Measurements from ENCODE around the gene FAM234B.

FAM234B gene

DNA sequence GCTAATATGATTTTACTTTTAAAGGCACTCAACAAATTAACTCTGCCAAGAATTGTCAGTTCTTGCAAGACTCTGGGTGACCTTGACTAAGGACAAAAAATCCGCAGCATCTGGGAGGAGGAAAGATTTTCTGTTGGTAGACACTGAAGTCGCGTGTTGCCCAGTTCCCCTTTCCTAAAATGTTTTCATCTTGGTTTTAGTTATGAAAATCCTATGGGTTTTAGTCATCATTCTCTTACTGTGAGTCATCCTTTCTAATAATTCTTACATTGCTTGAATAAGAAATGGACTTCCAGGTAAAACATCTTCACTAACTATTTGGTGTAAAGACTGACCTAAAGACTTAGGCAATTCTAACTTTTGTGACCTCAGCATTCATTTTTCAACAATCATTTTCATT, 50.2 kb downstream of the FAM234B start:
- DNase-seq: no peak

DNA sequence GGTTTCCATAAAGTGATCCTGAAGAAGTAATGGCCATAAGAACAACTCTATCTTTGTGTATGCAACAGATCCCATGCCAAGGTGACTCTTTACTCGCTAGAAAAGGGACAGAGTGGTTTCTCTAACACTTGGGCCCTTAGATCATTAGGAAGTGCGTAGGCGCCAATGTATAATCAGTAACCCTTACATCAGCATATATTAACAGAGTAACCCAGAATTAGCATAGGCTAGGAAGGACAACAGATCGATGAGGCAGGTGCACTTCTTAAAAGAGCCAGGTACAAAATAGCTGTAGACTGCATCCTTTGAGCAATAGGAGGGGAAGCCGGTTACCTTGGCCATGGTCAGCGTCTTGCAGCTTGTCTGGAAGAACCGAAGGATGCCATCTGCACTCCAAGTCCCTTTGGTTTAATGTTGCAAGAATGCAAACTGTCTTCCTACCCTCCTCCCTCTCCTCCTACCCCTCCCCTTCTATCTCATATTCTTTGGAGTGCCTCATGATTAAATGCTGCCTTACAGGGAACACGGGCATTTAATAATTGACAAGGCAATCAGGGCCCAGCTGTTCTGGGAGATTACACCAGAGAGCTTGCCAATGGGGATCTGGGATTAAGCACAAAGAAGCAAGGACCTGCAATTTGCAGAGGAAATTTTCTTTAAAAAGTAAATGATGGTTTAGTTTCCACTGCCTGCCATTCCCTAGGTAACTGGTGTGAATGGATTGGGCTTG, 51.2 kb downstream of the FAM234B start:
- no peak for DNase-seq

DNA sequence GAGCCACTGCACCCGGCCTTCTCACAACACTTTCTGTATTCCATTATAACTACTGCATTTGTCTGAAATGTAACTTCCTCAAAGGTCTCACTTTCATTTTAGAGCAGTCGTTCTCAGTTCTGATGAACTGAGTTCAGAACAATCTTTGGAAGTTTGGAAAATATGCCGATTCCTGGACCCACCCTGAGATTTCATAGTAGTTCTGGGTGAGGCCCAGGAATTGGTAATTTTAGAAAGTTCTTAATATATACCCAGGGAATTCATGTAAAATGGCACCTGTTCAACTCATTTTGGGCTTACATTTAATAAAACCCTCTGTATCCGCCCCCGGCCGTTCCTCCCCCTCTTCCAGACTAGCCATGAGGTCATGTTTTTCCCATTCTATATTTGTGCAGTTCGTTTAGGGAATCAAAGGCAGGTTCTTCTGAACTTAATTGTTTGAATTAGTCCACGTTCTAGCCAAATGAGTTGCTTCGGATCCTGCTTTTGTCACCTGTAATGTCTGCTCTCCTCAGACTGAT, 53.4 kb downstream of the FAM234B start:
- no peak for DNase-seq

DNA sequence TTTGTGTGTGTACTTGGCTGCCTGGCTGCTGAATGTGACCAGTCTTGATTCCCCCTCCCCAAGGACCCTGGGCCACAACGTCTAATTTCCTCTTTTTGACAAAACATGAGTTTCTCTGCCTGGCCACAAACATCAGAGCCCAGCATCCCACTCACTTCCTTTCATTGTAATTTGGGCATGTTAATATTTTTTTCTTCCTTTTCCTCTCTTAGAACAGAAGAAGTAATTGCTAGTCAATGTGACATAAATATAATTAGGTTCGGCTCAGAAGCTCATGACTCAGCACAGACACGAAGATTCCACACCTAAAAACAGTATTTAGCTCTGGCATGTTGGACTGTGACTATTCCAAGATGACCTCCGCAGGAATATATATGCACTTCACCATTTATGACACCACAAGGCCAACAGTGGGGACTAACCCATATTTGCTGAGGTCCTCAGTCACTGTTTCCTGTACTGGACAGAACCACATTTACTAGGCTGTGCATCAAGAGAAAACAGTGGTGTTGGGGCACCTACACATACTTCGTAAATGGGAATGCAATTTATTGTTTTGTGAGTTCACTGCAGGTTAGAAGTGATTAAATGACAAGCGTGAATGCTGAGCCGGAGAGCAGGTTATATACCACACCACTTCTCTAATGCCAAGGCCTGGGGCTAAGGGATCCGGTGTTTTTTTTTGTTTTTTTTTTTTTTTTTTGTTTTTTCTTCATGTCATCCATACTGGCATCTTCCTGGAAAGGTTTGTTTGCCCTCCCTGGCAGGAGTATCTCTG, 55.1 kb downstream of the FAM234B start:
- DNase-seq: no peak

DNA sequence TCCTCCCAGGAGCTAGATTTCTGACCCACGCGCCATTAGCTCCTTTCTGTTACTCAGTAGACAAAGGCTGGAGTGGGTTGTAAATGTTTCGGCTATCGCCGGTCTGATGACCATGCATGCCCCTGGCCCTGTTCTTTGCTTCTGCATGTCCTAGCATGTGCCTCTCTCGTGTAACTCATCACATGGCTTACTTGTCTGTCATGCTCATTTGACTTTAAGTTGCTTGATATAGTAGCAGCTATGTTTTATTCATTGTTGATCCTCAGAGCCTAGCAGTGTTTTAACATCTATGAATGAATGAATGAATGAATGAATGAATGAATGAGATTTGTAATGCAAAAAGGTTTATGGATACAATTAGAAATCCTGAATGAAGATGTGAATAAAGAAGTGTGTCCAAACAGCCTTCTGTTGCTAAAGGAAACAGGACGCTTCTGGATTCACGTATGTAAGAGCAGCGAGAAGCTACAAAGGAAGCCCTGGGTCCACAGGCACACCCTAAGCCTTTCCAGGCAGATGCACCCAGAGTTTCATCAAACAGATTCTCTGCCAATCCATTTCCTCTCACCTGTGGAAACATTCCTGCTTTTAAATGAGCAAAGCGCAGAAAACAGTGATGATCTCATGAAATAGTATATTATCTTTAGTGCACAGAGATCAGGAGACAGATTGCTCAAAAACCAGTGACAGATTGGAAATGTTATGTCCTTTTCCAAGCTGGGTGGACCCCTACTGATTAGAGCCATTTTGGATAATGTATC, 55.8 kb downstream of the FAM234B start:
- no peak for DNase-seq

DNA sequence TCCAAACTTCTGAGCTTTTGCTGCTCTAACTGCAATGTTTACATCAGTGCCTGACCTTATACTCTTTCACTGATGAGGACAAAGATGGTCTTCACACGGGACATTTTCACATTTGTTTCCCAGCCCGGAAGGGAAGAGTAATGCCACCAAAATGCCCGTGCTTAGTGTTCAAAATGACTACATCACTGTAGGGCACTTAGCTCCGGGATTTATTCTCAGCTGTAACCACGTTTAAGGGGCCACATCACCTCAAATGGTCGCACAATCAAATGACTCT, 56.4 kb downstream of the FAM234B start:
- DNase-seq: no peak

DNA sequence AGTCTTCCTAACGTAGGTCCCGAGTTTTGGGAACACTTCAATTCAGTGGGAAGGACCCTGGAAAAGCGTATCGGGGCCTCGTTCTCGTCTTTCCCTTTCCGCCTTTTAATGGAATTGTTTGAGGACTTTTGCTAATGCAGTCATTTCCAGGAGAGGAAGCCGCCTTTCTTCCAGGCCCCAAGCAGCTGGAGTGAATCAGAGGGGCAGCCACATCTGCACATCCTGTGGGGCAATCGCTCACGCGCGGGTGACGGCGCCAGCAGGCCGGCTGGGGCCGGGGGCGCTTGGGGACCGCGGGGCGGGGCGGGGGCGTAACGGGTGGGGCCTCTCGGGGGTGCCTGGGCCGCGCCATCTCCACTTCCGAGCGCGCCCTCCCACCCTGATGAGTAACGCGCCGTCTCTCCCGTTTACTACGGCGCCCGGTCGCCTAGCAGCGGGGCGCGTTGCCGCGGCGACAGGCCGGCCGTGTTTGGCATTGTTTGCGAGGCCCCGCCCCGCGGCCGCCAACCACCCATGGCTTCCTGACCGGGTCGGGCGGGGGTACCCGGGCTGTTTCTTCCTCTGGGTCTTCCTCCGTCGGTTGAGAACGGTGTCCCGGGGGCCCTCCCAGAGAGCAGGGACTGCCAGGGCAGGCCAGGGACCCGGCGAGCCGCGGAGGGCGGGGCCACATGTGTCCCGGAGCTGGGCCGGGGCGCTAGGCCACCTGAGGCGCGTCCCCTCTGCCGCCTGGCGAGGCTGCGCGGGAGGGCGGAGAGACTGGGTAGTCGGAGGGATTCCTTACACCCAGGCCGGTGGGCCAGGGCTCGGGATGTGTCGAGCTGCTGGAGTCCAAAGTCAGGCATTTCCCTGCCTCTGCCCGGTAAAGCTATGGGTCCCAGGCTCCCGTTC, 56.9 kb downstream of the FAM234B start:
- peak; percentile 77 for DNase-seq

DNA sequence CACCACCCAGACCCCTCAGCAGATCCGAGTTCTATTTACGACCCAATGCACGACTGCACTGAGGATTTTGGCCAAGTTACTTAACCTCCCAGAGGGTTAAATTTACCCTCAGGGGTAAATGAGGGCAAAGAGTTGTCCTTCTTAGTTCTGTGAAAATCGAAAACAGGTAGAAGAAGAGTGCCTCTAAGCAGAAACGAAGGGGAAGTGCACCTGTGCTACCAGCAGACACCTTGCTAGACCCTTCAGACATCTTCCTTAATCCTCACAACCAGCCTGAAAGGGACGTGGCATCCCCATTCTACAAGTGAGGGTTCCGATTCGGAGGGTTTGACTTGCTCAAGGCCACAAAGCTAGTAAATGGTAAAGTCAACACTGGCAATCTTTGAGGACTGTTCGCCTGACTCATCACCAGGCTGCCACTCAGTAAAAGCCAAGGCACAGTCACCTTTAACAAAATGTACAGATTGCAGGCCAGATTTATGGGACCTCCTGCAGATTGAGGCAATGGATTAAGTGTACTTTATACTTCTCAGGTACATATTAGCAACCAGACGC, 57.7 kb downstream of the FAM234B start:
- DNase-seq: peak; percentile 16

DNA sequence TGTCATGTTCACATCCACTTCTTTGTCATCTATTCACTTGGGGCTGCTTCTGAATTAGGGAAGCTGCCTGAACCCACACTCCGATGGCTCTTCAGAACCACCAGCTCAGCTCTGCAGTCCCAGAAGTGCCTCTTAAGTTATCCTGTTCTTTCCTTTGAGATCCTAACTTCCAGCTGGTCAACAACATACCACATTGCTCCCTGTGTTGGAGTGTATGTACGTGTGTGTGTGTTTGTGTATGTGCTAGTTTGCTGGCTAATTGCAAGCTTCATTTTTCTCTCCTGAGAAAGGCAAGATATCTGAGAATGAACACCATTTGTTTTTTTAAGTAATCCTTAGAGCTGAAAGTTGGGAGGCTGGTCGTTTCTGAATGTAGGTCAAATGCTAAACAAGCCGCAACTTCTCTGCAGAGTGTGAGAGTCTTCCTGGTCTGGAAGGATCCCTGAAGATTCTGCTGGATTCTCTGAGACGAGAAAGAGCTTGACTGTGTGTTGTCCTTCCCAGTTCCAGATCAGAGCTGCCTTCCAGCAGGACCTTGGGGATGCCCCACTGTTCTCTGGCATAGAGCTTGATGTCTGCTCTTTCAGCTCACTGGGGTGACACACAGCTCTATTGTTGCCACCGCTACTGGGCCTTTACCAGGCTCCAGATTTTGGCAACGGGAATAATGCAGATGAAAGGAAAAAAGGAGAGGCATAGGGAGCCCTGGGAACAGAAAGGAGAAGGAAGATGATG, 58.4 kb downstream of the FAM234B start:
- DNase-seq: no peak

DNA sequence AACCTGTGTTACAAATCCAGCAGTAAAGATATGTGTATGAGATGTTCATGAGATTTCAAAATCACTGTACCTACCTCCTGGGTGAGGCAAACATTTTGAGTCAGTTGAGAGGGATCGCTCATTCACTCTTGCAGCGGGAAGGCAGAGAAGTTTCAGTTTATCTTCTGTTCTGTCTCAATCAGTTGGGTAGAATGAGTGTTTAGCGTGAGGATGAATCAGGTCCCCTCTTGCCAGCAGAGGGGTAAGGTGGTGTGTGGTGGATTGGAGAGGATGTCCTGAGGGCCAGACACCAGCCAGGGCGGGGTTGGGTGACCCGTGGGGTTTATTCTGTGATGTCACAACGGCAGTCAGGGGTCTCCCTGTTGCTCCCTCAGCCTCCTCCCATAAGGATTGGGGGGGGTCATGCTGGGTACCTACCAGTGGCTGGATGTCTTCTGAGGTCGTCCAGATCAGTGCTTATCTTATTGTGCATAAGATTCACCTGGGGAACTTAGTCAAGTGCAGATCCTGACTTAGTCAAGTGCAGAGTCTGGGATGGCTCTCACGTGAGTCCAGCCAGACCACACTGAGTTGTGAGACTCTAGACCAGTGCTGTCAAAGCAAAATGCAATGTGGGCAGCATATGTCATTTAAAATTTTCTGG, 59.3 kb downstream of the FAM234B start, which contains the start of gene GSG1:
Gene GSG1, minus strand, starts transcription at position 277 of the 643 bp plus-strand sequence. Its CDS starts 155 bp downstream, at position 122.
- DNase-seq: no peak

DNA sequence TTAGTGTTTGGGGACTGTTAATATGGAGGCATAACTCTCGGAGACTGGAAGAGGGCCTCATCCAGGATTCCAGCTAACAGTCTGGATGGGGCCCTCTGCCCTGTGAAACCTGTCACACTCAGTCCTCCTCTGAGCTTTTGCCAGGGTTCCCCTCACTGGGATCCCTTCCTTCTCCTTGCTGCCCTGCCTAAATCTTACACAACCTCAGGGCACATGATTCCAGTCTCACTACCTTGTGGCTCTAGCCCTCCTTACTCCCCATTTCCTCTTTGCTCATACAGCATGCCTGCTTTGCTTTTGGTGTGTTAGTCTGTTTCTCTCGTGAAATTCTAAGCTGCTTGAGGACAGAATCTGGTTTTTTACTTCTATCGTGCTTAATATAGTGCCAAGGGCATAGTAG, 60.2 kb downstream of the FAM234B start:
- no peak for DNase-seq

DNA sequence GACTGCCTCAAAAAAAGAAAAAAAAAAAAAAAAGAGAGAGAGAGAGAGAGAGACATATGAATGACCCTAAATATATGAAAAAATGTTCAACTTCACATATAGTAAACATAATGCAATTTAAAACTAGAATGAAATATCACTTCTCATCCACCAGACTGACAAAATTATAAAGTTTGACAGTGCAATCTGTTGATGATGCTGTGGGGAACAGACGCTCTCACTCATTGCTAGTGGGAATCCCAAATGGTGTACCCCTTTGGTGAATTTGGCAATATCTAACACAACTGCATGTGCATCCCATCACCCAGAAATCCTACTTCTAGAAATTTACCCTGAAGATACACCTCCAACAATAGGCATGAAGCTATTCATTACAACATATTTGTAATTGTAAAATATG, 61.6 kb downstream of the FAM234B start:
- no peak for DNase-seq

DNA sequence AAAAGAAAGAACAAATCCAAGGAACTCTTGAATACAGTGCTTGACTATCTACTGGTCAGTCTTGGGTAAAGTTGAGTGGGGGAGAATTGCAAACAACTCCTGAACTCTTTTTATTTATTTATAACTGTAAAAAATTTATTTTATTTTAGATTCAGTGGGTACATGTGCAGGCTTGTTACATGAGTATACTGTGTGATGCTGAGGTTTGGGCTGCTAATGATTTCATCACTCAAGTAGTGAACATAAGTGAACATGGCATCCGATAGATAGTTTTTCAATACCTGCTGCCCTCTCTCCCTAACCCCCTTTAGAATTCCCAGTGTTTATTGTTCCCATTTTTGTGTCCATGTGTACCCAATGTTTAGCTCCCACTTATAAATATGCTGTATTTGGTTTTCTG, 62.5 kb downstream of the FAM234B start:
- no peak for DNase-seq

DNA sequence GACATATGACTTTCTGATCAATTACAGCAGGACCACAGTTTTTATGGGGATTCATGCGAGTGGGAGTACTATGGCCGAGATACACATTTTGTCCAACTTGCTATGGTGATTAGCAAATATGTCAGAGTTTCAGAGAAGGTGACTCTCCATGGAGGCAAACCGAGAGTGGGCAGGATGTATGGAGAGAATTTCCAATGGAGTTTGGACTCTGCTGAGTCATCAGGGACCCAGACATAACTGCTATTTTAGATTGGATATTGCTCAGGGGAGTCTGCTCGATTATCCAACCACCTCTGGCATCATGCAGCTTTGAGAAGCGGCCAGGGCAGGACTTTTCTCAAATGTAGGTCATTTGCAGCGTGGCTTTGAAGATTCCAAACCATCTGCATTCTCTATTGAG, 68.8 kb downstream of the FAM234B start:
- DNase-seq: no peak

DNA sequence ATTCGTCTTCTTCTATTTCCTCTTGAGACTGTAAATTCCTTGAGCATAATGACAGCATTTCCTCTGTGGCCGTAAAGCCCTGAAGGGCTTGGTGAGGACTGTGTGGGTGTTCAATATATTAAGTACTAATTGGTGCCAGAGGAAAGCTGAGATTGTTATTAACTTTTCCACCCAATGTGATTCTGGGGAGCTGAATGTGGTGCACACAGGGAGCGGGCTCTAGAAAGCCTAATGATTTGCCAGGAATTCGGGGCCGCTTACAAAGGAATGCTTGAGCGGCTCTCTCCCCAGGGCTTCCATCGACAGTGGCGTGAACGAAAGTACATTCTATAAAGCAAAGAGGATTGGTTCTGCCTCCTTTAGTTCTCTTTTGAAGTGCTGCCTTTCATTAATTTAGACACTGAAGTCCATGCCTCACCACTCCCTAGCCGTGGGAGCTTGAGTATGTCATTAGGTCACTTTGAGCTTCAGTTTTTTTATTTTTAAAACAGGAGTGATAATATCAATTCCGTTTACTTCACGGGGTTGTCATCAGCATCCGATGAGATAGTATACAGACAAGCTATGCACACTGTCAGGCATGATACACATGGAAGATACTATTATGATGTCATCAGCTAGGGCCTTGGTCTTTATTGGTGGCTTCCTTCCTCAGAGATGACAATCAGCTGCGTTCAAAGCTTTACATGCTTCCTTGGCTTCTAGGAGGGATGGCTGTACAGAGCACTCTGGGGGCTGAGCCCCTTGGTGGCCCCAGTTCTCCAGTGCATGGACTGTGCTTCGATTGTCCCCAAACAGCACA, 70.3 kb downstream of the FAM234B start:
- DNase-seq: no peak

DNA sequence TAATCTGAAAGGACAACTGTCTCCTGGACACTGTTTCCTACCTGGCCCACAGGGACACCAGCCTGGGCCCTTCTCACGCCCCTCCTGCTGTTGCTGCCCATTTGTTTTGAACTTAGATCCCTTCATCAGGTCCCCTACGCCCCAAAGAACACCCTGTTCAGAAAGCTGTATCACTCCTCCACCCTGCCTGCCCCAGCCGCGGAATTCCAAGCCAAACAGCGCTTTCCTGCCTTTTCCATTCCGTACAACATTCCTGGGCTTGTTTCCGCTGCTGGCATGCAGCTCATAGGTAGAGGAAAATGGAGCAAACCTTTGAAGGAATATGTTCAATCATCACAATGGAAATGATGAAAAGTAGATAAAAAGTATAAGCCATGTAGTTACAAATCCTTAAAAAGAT, 72.1 kb downstream of the FAM234B start:
- no peak for DNase-seq

DNA sequence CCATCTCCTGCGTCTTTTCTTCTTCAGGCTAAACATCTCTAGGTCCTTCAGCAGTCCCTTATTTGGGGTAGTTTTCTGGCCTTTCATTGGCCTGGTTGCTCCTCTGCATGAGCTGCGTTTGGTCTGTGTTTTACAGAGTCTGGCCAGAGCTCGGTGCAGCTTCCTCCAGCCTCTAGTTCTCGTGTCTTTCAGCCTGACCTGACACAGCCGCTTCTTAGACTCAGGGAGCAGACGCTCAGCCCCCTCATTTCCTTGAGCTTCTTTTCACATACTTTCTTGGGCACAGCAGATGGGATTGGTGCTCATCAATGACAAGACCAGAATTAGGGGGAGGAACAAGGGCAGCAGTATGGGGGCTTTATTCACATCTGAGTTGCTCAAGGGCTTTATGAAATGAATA, 72.8 kb downstream of the FAM234B start:
- no peak for DNase-seq

DNA sequence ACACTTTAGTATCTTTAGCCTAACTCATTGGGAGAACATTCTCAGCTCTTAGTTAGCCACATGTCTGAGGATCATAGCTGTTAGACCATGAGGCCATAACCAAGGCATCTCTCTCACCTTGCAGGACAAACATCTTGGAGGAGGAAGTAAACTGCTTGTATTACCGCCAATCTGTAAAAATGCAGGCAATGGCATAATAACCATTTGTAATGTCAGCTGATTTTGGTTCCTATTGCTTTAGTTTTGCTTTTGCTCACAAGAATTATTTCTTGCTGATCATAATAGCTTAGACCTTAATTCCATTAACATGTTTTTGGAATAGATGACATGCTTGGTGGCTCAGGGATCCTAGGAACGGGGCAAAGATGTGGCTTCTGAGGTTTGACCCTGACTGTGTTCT, 75.6 kb downstream of the FAM234B start:
- DNase-seq: no peak

DNA sequence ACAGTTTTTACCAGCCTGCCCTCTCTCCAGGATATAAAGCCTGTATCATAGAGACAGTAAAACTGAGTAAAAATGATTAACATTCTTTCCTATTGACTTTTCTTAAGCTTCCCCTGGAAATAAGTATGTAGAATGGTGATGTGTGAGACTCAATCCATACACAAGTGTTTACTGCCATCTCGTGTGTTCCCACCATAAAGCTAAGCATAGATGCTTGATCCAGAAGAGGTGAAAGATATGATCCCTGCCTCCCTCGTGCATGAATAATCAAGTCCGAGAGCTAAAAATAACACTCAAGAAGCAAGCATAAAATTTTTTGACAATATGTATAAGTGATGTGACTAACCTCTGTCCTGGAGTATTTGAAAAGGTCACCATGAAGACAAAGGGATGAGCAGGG, 76.2 kb downstream of the FAM234B start:
- no peak for DNase-seq

DNA sequence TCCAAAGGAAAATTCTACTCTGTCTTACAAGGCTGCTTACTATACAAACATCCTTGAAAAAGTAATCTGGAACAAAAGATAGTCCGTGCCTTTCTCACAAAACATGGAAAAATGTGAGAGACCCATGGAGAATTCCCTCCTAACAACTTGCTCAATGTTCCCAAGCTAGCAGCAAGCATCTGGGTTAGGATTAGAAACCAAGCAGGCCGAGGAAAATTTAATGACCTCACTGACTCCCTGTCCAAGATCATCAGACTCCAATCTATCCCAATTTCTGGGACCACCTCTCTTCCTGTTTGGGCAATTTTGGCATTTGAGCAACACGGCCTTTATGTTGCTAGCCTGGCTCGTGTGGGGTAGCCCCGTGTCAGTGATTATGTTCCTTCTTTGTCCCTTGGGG, 77.4 kb downstream of the FAM234B start:
- DNase-seq: no peak
